Testis (tissue), 2 donors: ENCODE measurements around the gene ABCC11.

Experiments
- POLR2A ChIP-seq: fragments of 450-650 bp; IDR thresholded peaks from one replicate; pipeline ENCODE4 v1.6.1; 2017; ENCODE audit warnings: antibody characterized with exemption, mild to moderate bottlenecking, moderate library complexity
- TF ChIP-seq, protein P1 (sequence below), 3 experiments: fragments of 450-650 bp in 2 of 3; fragments of 200-600 bp in 1 of 3; sonication (generic) in 1 of 3; IDR thresholded peaks; one replicate each; pipeline ENCODE4 v1.5.1; 2016 to 2019; ENCODE audit warnings: antibody characterized with exemption in 3 of 3, mild to moderate bottlenecking in 2 of 3, moderate library complexity in 1 of 3

DNA sequence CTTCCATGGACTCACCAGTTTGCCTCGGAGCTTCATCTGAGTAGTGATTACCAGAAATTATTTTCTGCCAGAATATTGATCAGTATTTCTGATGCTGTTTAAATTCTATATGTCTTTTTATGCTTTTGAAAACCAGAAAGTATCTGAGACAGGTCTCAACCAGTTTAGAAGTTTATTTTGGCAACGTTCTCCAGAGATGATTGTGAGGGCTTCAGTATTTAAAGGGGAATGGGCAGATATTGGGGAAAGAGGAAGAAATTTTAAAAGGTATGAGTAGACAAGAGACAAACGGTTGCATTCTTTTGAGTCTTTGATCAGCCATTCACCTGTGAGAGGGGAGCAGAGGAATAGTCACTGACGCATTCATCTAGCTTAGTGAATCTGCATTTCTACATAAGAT, 44.4 kb upstream of the ABCC11 start:
- TF ChIP-seq, protein P1, sequence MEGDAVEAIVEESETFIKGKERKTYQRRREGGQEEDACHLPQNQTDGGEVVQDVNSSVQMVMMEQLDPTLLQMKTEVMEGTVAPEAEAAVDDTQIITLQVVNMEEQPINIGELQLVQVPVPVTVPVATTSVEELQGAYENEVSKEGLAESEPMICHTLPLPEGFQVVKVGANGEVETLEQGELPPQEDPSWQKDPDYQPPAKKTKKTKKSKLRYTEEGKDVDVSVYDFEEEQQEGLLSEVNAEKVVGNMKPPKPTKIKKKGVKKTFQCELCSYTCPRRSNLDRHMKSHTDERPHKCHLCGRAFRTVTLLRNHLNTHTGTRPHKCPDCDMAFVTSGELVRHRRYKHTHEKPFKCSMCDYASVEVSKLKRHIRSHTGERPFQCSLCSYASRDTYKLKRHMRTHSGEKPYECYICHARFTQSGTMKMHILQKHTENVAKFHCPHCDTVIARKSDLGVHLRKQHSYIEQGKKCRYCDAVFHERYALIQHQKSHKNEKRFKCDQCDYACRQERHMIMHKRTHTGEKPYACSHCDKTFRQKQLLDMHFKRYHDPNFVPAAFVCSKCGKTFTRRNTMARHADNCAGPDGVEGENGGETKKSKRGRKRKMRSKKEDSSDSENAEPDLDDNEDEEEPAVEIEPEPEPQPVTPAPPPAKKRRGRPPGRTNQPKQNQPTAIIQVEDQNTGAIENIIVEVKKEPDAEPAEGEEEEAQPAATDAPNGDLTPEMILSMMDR (IDR thresholded peaks at IDR 0.05) = no peak
- TF ChIP-seq POLR2A = no peak
